Measurements from ENCODE around the gene TRIM36. TPM values are rescaled to one million over a fixed set of nuclear protein-coding genes. Genes with fewer than 3 reads are reported as not detected.

Gene TRIM36
- total RNA-seq, 1 experiment from 2014 or later: 10.5 TPM

DNA sequence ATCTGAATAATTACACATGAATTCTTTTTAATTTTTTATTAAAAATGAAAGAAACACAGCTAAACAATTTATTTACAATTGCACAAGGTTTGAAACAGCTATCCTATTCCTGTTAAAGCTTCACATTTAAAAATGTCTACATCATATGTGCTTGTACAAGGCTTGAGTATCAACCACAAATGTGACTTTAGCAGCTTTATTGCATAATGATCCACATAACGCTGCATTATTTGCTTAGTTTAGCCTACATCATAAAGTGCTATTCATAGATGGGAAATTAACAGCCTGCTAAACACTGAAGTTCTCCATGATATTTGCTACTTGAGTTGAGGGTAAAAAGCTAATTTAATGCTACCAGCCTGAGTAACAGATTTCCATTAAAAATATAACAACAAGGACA lies 45.0 kb downstream of the TRIM36 start:
- Histone ChIP-seq H3K4me3 (ENCODE audit: insufficient read depth, low read depth, low read length) (no peak overlapping the region), H3K36me3 (replicated peaks; ENCODE audit: control insufficient read depth, insufficient read depth, low read length) (no peaks in the 10 kb centered on the region), H3K27me3 (ENCODE audit: control insufficient read depth, insufficient read depth, low read length) (no peaks in the 10 kb centered on the region)
- no peak for DNase-seq

DNA sequence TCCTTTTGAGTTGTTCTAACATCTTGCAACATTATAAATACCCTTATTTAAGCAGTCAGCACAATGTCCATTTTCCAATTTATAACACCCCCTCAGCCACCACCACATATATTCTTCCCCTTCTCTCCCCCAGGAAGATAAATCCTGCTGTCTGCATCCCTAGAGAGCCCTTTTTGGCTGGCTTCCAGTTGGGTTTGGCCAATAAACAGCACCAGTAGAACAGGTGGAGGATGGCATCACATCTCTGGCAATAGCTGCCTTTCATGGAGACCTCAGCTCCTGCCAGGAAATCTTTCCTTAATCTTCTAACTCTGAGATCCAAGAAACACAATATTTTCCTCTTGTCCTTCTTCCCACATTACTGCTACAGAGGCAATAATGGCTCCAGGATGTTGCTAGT lies 53.7 kb downstream of the TRIM36 start:
- Histone ChIP-seq H3K27me3 (ENCODE audit: control insufficient read depth, insufficient read depth, low read length) (no peaks in the 10 kb centered on the region), H3K4me3 (ENCODE audit: insufficient read depth, low read depth, low read length) (no peak overlapping the region), H3K36me3 (replicated peaks; ENCODE audit: control insufficient read depth, insufficient read depth, low read length) (no peaks in the 10 kb centered on the region)
- no peak for DNase-seq

DNA sequence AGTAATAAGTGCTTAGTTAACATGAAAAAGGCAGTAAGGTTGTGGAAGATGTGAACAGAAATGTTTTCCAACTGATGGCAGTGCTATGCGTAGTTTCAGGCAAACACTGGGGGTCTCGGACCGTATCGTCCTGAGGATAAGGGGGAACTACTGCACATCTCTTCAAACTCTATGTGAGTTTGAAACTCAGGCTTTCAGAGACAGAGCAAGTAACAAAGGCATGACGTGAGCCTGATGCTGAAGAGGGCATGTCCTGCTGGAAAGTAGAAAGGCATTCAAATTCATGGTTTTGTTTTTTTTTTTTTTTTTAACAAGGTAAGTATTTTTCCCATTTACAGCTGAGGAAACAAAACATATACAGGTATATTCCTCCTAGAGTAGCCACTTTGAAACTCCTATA lies 59.9 kb downstream of the TRIM36 start:
- no peaks in the 10 kb centered on the region for H3K27me3 ChIP-seq (ENCODE audit: control insufficient read depth, insufficient read depth, low read length)
- H3K4me3 ChIP-seq (ENCODE audit: insufficient read depth, low read depth, low read length): no peak overlapping the region
- no peak for DNase-seq
- no peaks in the 10 kb centered on the region for H3K36me3 ChIP-seq (replicated peaks; ENCODE audit: control insufficient read depth, insufficient read depth, low read length)

DNA sequence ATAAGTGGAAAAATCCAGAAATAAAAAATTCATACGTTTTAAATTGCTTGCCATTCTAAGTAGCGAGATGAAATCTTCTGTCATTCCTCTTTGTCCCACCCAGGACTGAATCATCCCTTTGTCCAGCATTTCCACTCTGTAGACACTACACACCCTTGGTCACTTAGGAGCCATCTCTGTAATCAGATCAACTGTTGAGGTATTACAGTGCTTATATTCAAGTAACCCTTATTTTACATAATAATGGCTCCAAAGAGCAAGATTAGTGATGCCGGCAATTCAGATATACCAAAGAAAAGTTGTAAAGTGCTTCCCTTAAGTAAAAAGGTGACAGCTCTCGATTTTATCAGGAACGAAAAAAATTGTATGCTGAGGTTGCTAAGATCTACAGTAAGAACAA lies 60.4 kb downstream of the TRIM36 start:
- H3K4me3 ChIP-seq (ENCODE audit: insufficient read depth, low read depth, low read length): no peak overlapping the region
- no peaks in the 10 kb centered on the region for H3K27me3 ChIP-seq (ENCODE audit: control insufficient read depth, insufficient read depth, low read length)
- no peak for DNase-seq
- H3K36me3 ChIP-seq (replicated peaks; ENCODE audit: control insufficient read depth, insufficient read depth, low read length): no peaks in the 10 kb centered on the region

DNA sequence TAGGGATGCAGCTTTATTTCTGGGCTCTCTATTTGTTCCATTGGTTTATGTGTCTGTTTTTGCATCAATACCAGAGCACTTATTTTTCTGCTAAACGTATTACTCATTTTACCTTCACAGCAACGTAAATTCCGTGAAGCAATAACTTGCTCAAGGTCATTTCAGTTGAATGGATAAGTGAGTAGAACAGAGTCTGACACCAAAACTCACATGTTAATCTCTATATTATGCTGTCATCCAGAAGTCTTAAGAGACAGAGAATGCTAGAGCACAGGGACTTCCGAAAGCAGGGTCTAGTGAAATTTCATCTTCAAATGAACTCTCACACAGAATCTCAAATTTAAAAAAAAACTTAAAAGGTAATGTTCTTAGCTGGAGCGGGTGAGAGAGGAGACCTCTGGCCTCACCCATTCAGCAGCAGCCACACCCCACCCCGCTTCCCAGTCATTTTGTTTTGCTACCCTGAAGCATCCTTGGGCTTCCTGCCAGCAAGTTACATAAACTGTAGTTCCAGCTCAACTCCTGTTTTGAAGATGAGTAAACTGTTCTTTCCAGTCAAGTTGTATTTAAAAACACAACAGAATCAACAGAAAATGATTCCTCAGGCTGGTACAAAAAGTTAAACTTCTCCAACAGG lies 69.3 kb downstream of the TRIM36 start:
- no peaks in the 10 kb centered on the region for H3K27me3 ChIP-seq (ENCODE audit: control insufficient read depth, insufficient read depth, low read length)

DNA sequence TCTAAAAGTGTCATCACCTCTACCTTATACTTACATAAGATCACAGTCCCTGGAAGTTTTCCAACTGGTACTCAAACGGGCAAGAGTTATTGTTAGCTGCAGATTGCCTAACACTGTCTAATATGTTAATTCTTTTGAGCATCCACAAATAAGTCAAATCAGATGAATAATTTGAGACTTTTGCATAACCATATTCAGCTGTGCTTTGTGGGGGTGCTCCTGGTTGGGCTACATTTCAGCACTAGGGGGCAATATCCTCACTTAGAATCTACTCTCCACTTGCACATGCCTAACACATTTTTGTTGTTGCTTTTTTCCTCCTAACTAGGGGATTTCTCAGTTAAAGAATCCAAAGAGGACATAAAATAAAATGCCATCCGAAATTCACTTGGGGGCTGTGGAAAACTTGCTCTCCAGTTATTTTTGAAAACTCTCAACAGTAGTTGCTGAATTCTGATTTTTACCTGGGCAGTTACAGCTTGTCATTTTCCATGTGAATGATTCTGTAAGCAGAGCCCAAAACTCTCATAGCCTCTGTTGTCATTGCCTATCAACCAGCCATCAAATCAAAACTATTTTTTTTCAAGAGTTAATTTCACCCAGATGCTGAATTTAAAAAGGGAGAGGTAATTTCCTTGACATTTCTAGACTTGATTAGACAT lies 71.5 kb downstream of the TRIM36 start:
- H3K36me3 ChIP-seq (replicated peaks; ENCODE audit: control insufficient read depth, insufficient read depth, low read length): no peaks in the 10 kb centered on the region
- DNase-seq: peak; percentile 35
- no peak overlapping the region for H3K4me3 ChIP-seq (ENCODE audit: insufficient read depth, low read depth, low read length)
- no peaks in the 10 kb centered on the region for H3K27me3 ChIP-seq (ENCODE audit: control insufficient read depth, insufficient read depth, low read length)

More for the DNA sequence above, 69.3 kb downstream of the TRIM36 start:
- Histone ChIP-seq H3K4me3 (ENCODE audit: insufficient read depth, low read depth, low read length) (no peak overlapping the region), H3K36me3 (replicated peaks; ENCODE audit: control insufficient read depth, insufficient read depth, low read length) (no peaks in the 10 kb centered on the region)
- no peak for DNase-seq

DNA sequence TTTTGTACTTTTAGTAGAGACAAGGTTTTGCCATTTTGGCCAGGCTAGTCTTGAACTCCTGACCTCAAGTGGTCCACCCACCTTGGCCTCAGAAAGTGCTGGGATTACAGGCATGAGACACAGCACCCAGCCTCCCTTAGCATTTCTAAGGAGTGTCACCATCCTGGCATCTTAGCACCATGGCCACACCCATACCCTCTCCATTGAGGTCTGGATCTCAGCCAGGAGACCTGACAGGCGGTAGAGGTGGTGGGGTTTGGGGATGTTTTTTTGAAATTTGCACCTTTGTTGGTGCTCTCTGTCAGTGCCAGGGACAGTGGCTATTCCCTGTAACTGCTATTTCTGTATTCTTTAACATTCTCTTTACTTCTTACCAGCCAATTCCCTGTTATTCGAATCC lies 72.5 kb downstream of the TRIM36 start:
- Histone ChIP-seq H3K27me3 (ENCODE audit: control insufficient read depth, insufficient read depth, low read length) (no peaks in the 10 kb centered on the region), H3K4me3 (ENCODE audit: insufficient read depth, low read depth, low read length) (no peak overlapping the region), H3K36me3 (replicated peaks; ENCODE audit: control insufficient read depth, insufficient read depth, low read length) (no peaks in the 10 kb centered on the region)
- no peak for DNase-seq

DNA sequence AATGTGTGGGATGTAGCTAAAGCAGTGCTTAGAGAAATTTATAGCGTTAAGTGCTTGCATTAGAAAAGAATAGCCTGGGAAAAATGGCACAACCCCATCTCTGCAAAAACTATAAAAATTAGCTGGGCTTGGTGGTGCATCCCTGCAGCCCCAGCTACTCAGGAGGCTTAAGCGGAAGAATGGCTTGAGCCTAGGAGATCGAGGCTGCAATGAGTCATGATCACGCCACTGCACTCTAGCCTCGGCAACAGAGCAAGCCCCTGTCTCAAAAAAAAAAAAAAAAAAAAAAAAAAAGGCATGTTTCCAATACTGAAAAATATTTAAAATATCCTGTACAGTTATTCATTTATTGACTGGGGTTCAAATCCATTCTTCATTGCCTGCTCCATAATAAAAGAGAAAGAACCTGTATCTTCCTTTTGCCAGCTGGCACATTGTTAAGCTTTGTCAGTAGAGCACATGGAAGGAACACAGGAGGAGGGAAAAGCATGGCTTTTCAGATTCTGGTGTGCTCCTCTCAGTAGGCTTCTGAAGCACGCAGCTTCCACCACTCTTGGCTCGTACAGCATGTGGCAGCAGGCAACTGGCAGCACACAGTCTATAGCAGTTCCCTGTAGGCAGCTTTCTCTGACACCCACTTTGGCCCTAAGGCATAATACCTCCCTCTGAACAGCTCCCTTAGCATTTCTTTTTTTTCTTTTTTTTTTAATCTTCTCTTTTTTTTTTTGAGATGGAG lies 73.5 kb downstream of the TRIM36 start:
- H3K27me3 ChIP-seq (ENCODE audit: control insufficient read depth, insufficient read depth, low read length): no peaks in the 10 kb centered on the region
- H3K4me3 ChIP-seq (ENCODE audit: insufficient read depth, low read depth, low read length): no peak overlapping the region
- no peaks in the 10 kb centered on the region for H3K36me3 ChIP-seq (replicated peaks; ENCODE audit: control insufficient read depth, insufficient read depth, low read length)
- no peak for DNase-seq

DNA sequence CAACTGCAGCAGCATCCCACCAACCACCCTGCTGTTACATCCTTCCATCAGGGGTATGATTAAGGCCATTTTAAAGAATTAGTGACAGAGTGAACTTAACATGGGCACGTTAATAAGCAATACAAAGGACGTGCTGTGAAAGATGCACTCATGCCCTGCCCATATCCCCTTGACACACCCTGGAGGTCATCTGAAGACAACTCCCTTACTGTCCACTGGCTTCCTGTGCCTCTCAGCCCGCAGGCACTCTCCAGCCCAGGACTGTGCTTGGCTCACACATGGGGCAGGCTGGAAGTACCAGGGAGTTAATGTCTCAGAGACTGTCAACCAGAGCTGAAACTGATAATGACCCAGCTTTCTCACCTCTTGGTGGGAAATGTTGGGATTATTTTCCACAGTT lies 81.8 kb downstream of the TRIM36 start:
- no peak overlapping the region for H3K4me3 ChIP-seq (ENCODE audit: insufficient read depth, low read depth, low read length)
- no peak for DNase-seq
- H3K27me3 ChIP-seq (ENCODE audit: control insufficient read depth, insufficient read depth, low read length): no peaks in the 10 kb centered on the region
- no peaks in the 10 kb centered on the region for H3K36me3 ChIP-seq (replicated peaks; ENCODE audit: control insufficient read depth, insufficient read depth, low read length)

DNA sequence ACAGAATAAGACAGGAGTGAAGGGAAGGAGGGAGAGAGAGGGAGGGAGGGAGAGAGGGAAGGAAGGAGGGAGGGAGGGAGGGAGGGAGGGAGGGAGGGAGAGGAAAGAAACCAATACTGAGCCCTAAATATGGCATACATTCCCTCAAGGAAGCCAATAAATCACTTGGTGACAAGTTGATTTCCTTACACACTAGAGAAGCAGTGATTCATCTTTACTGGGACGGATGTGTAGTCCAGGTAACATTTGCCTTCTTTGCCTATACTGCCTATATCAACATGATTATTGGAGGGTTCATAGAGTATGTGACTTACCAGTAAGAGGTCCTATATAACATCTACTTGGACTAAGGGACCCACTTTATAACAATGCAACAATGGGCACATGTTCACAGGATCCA lies 83.2 kb downstream of the TRIM36 start:
- DNase-seq: no peak
- Histone ChIP-seq H3K27me3 (ENCODE audit: control insufficient read depth, insufficient read depth, low read length) (no peaks in the 10 kb centered on the region), H3K4me3 (ENCODE audit: insufficient read depth, low read depth, low read length) (no peak overlapping the region), H3K36me3 (replicated peaks; ENCODE audit: control insufficient read depth, insufficient read depth, low read length) (no peaks in the 10 kb centered on the region)

DNA sequence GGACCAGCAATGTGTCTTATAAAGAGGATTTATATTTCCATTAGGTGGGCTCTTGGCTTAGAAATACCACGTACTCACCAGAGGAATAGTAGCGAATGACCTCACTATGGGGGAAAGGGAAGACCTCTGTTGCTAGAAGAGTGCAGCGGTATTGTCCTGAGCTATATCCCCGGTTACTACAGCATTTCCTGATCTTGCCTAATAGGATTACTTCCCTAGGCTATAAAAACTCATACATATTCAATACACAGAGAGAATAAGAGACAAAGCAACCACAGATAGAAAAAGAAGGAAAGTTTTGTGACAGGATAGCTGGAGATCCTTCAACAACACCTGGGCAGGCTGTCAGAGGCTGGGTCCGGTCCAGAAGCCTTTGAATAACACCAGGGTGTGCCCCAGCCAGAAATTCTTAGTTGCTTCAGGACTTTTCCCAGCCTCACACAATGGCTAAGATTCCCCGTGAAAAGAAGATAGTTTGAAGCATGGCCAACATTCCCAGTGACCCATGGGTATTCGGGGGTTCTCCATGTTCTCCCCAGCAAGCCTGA lies 85.4 kb downstream of the TRIM36 start:
- no peak overlapping the region for H3K4me3 ChIP-seq (ENCODE audit: insufficient read depth, low read depth, low read length)
- DNase-seq: no peak
- H3K36me3 ChIP-seq (replicated peaks; ENCODE audit: control insufficient read depth, insufficient read depth, low read length): no peaks in the 10 kb centered on the region
- H3K27me3 ChIP-seq (ENCODE audit: control insufficient read depth, insufficient read depth, low read length): no peaks in the 10 kb centered on the region

DNA sequence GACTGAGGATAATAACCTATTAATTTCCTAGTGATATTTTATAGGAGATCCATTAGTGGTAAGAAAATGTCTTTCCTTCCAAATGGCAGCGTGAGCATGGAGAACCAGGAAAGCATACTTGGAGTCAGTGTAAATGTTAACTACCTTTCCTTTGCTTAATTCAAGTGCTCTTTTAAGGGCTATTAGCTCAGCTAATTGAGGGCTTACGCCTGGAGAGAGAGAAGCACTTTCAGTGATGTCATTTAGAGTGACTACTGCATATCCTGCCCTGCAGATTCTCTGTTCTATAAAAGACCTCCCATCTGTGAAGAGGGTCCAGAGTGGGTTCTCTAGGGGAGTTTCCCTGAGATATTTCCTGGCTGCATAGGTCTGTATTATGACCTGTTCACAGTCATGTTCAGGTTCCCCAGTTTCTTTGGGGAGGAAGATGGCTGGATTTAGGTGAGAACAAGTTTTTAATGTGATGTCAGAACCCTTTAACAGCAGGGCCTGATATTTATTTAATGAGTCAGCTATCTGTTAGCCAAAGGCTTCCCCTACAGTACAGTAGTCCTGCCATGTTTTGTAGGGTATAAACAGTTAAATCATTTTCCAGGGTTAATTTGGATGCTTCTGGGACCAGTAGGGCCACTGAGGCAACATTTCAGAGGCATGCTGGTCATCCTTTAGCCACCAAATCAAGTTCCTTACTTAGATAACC lies 89.6 kb downstream of the TRIM36 start:
- Histone ChIP-seq H3K36me3 (replicated peaks; ENCODE audit: control insufficient read depth, insufficient read depth, low read length) (no peaks in the 10 kb centered on the region), H3K27me3 (ENCODE audit: control insufficient read depth, insufficient read depth, low read length) (no peaks in the 10 kb centered on the region), H3K4me3 (ENCODE audit: insufficient read depth, low read depth, low read length) (no peak overlapping the region)
- DNase-seq: no peak

All from H7 (cell line).